Measurements from ENCODE around the gene GPANK1. TPM values are rescaled to one million over a fixed set of nuclear protein-coding genes. Genes with fewer than 3 reads are reported as not detected.
A peak's percentile ranks its signal among the peaks of the same experiment; 100 is the strongest.

Gene GPANK1
- total RNA-seq, 1 experiment from 2014 or later = 18.6 TPM

DNA sequence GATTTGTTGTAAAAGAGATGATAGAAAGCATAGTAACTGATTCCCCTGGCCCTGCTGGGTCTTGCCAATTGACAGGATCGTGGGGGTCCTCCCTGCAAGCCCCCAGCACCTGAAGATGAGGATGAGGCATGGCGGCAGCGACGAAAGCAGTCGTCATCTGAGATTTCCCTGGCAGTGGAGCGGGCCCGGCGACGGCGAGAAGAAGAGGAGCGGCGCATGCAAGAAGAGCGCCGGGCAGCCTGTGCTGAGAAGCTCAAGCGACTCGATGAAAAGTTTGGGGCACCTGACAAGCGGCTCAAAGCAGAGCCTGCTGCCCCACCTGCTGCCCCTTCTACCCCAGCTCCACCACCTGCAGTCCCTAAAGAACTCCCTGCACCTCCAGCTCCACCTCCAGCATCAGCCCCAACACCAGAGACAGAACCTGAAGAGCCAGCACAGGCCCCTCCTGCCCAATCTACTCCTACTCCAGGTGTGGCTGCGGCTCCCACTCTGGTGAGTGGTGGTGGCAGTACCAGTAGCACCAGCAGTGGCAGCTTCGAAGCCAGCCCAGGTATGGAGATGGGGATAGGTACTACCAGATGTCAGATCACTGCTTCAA is 37.0 kb downstream of the GPANK1 start:
- H2AFZ ChIP-seq (ENCODE audit: low read length) = no peak overlapping the region
- no peak overlapping the region for H3K4me2 ChIP-seq (ENCODE audit: low read depth, low read length, poor library complexity, severe bottlenecking)
- peaks cover 77% of the 10 kb centered on the region for H3K36me3 ChIP-seq (ENCODE audit: insufficient read depth, low read length)
- H3K9me2 ChIP-seq (replicated peaks; ENCODE audit: insufficient read depth, low read length) = no peaks in the 10 kb centered on the region
- H3K27me3 ChIP-seq (ENCODE audit: low read length) = no peaks in the 10 kb centered on the region
- peaks cover 36% of the 10 kb centered on the region for H4K20me1 ChIP-seq (ENCODE audit: insufficient read depth, low read depth, low read length)
- H3K4me3 ChIP-seq (ENCODE audit: low read length) = no peak overlapping the region
- no peak overlapping the region for H3K9ac ChIP-seq (ENCODE audit: low read length)
- no peak for DNase-seq
- H3K79me2 ChIP-seq (ENCODE audit: low read length) = peaks cover 24% of the 10 kb centered on the region
- H3K4me1 ChIP-seq (ENCODE audit: low read length) = peaks cover 2% of the 10 kb centered on the region
- H3K27ac ChIP-seq (ENCODE audit: low read length) = no peak overlapping the region
- H3K9me3 ChIP-seq (ENCODE audit: low read length) = no peaks in the 10 kb centered on the region

DNA sequence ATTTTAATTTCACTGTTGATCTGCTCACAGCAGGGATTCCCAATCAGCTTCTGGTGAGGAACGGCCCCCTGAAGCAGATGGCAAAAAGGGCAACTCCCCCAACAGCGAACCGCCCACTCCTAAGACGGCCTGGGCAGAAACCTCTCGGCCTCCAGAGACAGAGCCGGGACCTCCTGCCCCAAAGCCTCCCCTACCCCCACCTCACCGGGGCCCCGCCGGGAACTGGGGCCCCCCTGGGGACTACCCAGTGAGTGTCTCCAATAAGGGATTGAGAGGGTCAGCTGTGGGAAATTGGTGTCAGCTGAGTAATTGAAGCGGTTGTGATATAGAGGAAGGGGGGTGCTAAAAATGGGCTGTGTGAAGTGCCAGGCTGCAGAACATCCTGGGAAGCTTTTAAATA is 37.8 kb downstream of the GPANK1 start:
- Histone ChIP-seq H3K79me2 (ENCODE audit: low read length) (peaks cover 32% of the 10 kb centered on the region), H3K9ac (ENCODE audit: low read length) (no peak overlapping the region)

DNA sequence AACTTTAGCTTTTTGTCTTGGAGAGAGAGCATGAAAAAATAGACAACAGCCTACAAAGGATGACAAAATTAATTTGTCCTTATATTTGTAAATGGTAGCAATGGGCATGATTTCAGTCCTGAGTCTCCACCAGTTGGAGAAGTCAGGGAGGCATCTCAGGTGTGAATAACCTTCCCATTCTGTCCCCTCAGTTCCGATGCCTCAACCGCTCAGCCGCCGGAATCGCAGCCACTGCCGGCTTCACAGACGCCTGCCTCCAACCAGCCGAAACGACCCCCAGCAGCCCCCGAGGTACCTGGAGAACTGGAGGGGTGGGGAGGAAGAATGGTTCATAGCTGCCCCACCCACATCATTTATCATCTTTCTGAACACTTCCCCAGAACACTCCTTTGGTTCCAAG is 40.7 kb downstream of the GPANK1 start:
- Histone ChIP-seq H3K27me3 (ENCODE audit: low read length) (no peaks in the 10 kb centered on the region), H4K20me1 (ENCODE audit: insufficient read depth, low read depth, low read length) (peaks cover 40% of the 10 kb centered on the region), H3K36me3 (ENCODE audit: insufficient read depth, low read length) (peaks cover 69% of the 10 kb centered on the region), H3K4me1 (ENCODE audit: low read length) (peaks cover 21% of the 10 kb centered on the region), H2AFZ (ENCODE audit: low read length) (no peak overlapping the region), H3K4me3 (ENCODE audit: low read length) (no peak overlapping the region), H3K9ac (ENCODE audit: low read length) (no peak overlapping the region), H3K9me3 (ENCODE audit: low read length) (no peaks in the 10 kb centered on the region), H3K27ac (ENCODE audit: low read length) (no peak overlapping the region), H3K9me2 (replicated peaks; ENCODE audit: insufficient read depth, low read length) (no peaks in the 10 kb centered on the region), H3K4me2 (ENCODE audit: low read depth, low read length, poor library complexity, severe bottlenecking) (no peak overlapping the region), H3K79me2 (ENCODE audit: low read length) (peaks cover 46% of the 10 kb centered on the region)
- DNase-seq = no peak

More for the DNA sequence above, 37.8 kb downstream of the GPANK1 start:
- Histone ChIP-seq H3K4me2 (ENCODE audit: low read depth, low read length, poor library complexity, severe bottlenecking) (no peak overlapping the region), H3K27ac (ENCODE audit: low read length) (no peak overlapping the region), H3K9me2 (replicated peaks; ENCODE audit: insufficient read depth, low read length) (no peaks in the 10 kb centered on the region), H3K4me3 (ENCODE audit: low read length) (no peak overlapping the region), H3K36me3 (ENCODE audit: insufficient read depth, low read length) (peaks cover 83% of the 10 kb centered on the region), H3K9me3 (ENCODE audit: low read length) (no peaks in the 10 kb centered on the region), H2AFZ (ENCODE audit: low read length) (no peak overlapping the region), H4K20me1 (ENCODE audit: insufficient read depth, low read depth, low read length) (peaks cover 43% of the 10 kb centered on the region), H3K27me3 (ENCODE audit: low read length) (no peaks in the 10 kb centered on the region), H3K4me1 (ENCODE audit: low read length) (peaks cover 10% of the 10 kb centered on the region)
- DNase-seq = no peak

DNA sequence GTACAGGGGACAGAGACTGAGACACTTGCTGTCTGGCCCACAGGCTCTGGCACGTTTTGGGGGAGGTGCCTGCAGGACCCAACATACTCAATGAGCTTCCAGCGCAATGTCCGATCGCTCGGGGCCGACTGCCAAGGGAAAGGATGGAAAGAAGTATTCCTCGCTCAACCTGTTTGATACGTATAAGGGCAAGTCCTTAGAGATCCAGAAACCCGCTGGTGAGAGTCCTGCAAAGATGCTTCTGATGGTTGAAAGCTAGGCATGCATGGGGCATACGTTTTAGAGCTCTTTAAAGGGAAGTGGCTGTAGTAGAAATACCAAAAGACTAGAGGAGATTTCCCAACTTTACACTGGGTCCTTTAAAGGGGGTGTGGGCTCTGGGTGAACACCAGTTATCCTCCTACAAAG is 42.1 kb downstream of the GPANK1 start:
- no peaks in the 10 kb centered on the region for H3K9me2 ChIP-seq (replicated peaks; ENCODE audit: insufficient read depth, low read length)

DNA sequence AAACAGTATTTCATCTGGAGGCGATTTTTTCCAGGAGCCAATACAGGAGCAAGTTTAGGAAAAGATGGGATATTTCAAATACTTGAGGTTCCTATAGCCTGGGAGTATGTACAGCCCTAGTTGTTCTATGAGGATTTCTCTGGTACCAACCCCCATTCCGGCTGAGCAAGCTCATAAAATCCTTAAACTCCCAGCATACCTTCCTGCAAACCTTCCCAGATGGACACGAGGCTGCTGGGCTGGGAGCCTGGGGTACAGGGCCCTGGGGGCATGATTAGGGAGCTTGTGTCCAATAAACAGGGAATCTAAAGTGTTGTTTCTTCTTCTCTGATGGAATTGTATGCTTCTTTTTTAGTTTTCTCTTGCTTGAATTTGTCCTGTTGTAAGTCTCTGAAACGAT is 42.8 kb downstream of the GPANK1 start:
- peaks cover 21% of the 10 kb centered on the region for H3K4me1 ChIP-seq (ENCODE audit: low read length)
- no peaks in the 10 kb centered on the region for H3K9me2 ChIP-seq (replicated peaks; ENCODE audit: insufficient read depth, low read length)
- H3K9ac ChIP-seq (ENCODE audit: low read length) = peak overlapping the region; percentile 100
- H3K4me3 ChIP-seq (ENCODE audit: low read length) = peak overlapping the region; percentile 99
- H3K27ac ChIP-seq (ENCODE audit: low read length) = peak overlapping the region; percentile 92
- DNase-seq = no peak
- H3K79me2 ChIP-seq (ENCODE audit: low read length) = peaks cover 46% of the 10 kb centered on the region
- H3K27me3 ChIP-seq (ENCODE audit: low read length) = no peaks in the 10 kb centered on the region
- peaks cover 52% of the 10 kb centered on the region for H3K36me3 ChIP-seq (ENCODE audit: insufficient read depth, low read length)
- no peaks in the 10 kb centered on the region for H3K9me3 ChIP-seq (ENCODE audit: low read length)
- no peak overlapping the region for H2AFZ ChIP-seq (ENCODE audit: low read length)
- H3K4me2 ChIP-seq (ENCODE audit: low read depth, low read length, poor library complexity, severe bottlenecking) = peak overlapping the region; percentile 98
- H4K20me1 ChIP-seq (ENCODE audit: insufficient read depth, low read depth, low read length) = peaks cover 38% of the 10 kb centered on the region

More for the DNA sequence above, 42.1 kb downstream of the GPANK1 start:
- H3K9ac ChIP-seq (ENCODE audit: low read length) = peak overlapping the region; percentile 100; the same call in 1 of the 2 replicates
- H3K27me3 ChIP-seq (ENCODE audit: low read length) = no peaks in the 10 kb centered on the region
- H3K9me3 ChIP-seq (ENCODE audit: low read length) = no peaks in the 10 kb centered on the region
- H3K4me2 ChIP-seq (ENCODE audit: low read depth, low read length, poor library complexity, severe bottlenecking) = peak overlapping the region; percentile 98
- DNase-seq = peak; percentile 38
- H2AFZ ChIP-seq (ENCODE audit: low read length) = no peak overlapping the region
- H3K4me3 ChIP-seq (ENCODE audit: low read length) = no peak overlapping the region
- no peak overlapping the region for H3K27ac ChIP-seq (ENCODE audit: low read length)
- H3K36me3 ChIP-seq (ENCODE audit: insufficient read depth, low read length) = peaks cover 59% of the 10 kb centered on the region
- H4K20me1 ChIP-seq (ENCODE audit: insufficient read depth, low read depth, low read length) = peaks cover 39% of the 10 kb centered on the region
- peaks cover 46% of the 10 kb centered on the region for H3K79me2 ChIP-seq (ENCODE audit: low read length)
- peaks cover 21% of the 10 kb centered on the region for H3K4me1 ChIP-seq (ENCODE audit: low read length)

DNA sequence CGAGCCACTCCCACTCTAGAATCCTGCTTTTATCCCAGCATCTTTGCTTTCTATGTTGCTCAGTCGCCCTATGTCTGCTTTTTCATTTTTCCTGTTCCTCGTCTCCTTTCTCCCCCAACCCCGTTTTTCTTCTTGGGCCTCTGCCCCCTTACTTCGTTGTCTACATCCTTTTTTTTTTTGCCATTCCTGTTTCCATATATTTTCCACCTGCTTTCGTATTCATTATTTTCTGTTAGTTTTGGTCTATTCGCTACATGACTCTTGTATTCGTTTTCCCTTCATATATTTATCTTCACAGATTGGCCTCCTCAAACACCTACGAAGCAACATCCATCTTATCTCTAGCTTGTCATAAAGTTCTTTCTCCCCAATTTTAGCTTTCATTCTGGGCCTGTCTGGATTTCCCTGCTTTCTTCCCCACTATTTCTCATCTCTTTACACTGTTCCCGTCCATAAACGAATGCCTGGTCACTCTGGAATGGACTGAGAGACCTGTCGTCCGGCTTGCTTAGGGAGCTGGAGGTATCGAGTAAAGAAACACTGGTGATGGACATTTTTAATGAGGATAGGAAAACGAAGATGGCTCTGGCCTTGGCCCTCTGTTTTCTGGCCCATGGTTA is 43.4 kb downstream of the GPANK1 start:
- Histone ChIP-seq H4K20me1 (ENCODE audit: insufficient read depth, low read depth, low read length) (peaks cover 32% of the 10 kb centered on the region), H3K4me3 (ENCODE audit: low read length) (peak overlapping the region; percentile 99), H3K27ac (ENCODE audit: low read length) (peak overlapping the region; percentile 92), H3K27me3 (ENCODE audit: low read length) (no peaks in the 10 kb centered on the region), H3K36me3 (ENCODE audit: insufficient read depth, low read length) (peaks cover 47% of the 10 kb centered on the region), H3K4me1 (ENCODE audit: low read length) (peaks cover 21% of the 10 kb centered on the region), H3K4me2 (ENCODE audit: low read depth, low read length, poor library complexity, severe bottlenecking) (peak overlapping the region; percentile 98), H3K9me2 (replicated peaks; ENCODE audit: insufficient read depth, low read length) (no peaks in the 10 kb centered on the region), H3K9ac (ENCODE audit: low read length) (peak overlapping the region; percentile 100), H2AFZ (ENCODE audit: low read length) (no peak overlapping the region), H3K79me2 (ENCODE audit: low read length) (peaks cover 46% of the 10 kb centered on the region), H3K9me3 (ENCODE audit: low read length) (no peaks in the 10 kb centered on the region)
- DNase-seq = peak; percentile 39

DNA sequence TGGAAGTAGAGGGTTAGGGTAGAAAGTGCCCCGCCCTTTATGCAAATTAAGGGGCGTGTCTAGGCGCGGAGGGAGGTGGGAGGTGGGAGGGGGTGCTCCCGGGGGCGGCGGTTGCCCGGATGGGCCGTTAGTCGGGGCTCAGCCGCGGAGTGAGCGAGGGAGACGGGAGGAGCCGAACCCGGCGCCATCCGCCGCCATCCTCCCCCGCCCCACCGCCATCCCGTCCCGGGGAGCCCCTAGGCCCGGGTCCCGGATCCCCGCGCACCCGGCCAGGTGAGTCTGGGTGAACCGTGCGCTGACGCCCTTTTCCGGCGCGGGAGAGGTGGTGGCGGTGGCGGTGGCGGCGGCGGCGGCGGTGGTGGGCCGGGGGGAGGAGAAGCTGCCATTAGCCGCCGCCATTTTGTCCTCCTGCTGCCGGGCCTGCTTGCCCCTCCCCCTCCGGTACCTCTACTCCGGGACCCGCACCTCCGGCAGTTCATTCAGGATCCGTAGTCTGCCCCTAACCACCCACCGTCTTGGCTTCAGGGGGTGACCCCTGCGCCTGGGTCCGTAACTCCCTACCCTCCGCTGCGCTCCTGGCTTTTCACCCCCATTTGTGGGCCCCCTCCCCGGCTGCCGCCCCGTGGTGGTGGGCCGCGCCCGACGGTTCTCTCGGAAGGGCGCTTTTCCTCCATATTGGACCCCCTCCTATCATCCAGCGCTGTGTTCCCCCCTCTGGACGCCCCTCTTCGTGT is 44.0 kb downstream of the GPANK1 start, which contains the start of gene PRRC2A:
TSS of gene PRRC2A (plus strand) at position 130 of the 734 bp plus-strand sequence. CDS start 2,075 bp downstream, outside the sequence.
- Histone ChIP-seq H3K27me3 (ENCODE audit: low read length) (no peaks in the 10 kb centered on the region), H2AFZ (ENCODE audit: low read length) (peak within 1 kb of the TSS; percentile 87; the same call in 1 of the 2 replicates), H3K9me2 (replicated peaks; ENCODE audit: insufficient read depth, low read length) (no peaks in the 10 kb centered on the region), H3K27ac (ENCODE audit: low read length) (peak within 1 kb of the TSS; percentile 96), H4K20me1 (ENCODE audit: insufficient read depth, low read depth, low read length) (peaks cover 29% of the 10 kb centered on the region), H3K4me1 (ENCODE audit: low read length) (peaks cover 25% of the 10 kb centered on the region), H3K79me2 (ENCODE audit: low read length) (peaks cover 42% of the 10 kb centered on the region), H3K9me3 (ENCODE audit: low read length) (no peaks in the 10 kb centered on the region), H3K9ac (ENCODE audit: low read length) (peak within 1 kb of the TSS; percentile 100), H3K4me2 (ENCODE audit: low read depth, low read length, poor library complexity, severe bottlenecking) (peak within 1 kb of the TSS; percentile 98), H3K36me3 (ENCODE audit: insufficient read depth, low read length) (peaks cover 41% of the 10 kb centered on the region), H3K4me3 (ENCODE audit: low read length) (peak within 1 kb of the TSS; percentile 99)
- peak; percentile 91 for DNase-seq
